Liver (tissue), 9 donors: ENCODE measurements around the gene CSMD2. TPM values are rescaled to one million over a fixed set of nuclear protein-coding genes. Genes with fewer than 3 reads are reported as not detected.

Experiments
- DNase-seq: peaks from one replicate; pipeline ENCODE4 v3.0.0-alpha.2; 2017; ENCODE audit warnings: low spot score
- H3K27ac ChIP-seq, 2 donors: one replicate each; pipeline ENCODE4 v1.7.0; 2013; ENCODE audit warnings: inconsistent platforms in 2 of 2, low read length in 2 of 2, control low read depth in 1 of 2, low read depth in 1 of 2, mild to moderate bottlenecking in 1 of 2
- H3K27me3 ChIP-seq, 4 donors: one replicate each; pipeline versions ENCODE4 v1.6.1 to v1.7.0; 2013; ENCODE audit warnings: low read length in 3 of 4, inconsistent platforms in 1 of 4, mild to moderate bottlenecking in 1 of 4, moderate library complexity in 1 of 4; ENCODE audit not compliant: control insufficient read depth in 4 of 4, insufficient read depth in 4 of 4
- H3K36me3 ChIP-seq, 4 donors: one replicate each; pipeline versions ENCODE4 v1.6.1 to v1.7.0; 2013; ENCODE audit warnings: low read length in 3 of 4, mild to moderate bottlenecking in 3 of 4, low read depth in 1 of 4, moderate library complexity in 1 of 4; ENCODE audit not compliant: control insufficient read depth in 4 of 4, insufficient read depth in 3 of 4
- H3K4me1 ChIP-seq, 4 donors: one replicate each; pipeline versions ENCODE4 v1.6.1 to v1.7.0; 2013; ENCODE audit warnings: low read length in 3 of 4, mild to moderate bottlenecking in 3 of 4, moderate library complexity in 1 of 4; ENCODE audit not compliant: control insufficient read depth in 4 of 4, insufficient read depth in 4 of 4
- H3K4me3 ChIP-seq, 3 donors: one replicate each; pipeline versions ENCODE4 v1.6.1 to v1.7.0; 2013; ENCODE audit warnings: low read length in 3 of 3, control low read depth in 1 of 3, low read depth in 1 of 3, mild to moderate bottlenecking in 1 of 3
- H3K9ac ChIP-seq, 2 donors: one replicate each; pipeline ENCODE4 v1.7.0; 2013; ENCODE audit warnings: low read length in 2 of 2, mild to moderate bottlenecking in 2 of 2, moderate library complexity in 2 of 2, control low read depth in 1 of 2, low read depth in 1 of 2
- H3K9me3 ChIP-seq, 4 donors: one replicate each; pipeline versions ENCODE4 v1.6.1 to v1.7.0; 2013; ENCODE audit warnings: low read length in 3 of 4; ENCODE audit not compliant: control insufficient read depth in 4 of 4
- ATF3 ChIP-seq: IDR thresholded peaks from 2 replicates; pipeline ENCODE4 v1.6.1; 2016; ENCODE audit warnings: antibody characterized with exemption
- CTCF ChIP-seq: fragments of 150-350 bp; IDR thresholded peaks from 2 replicates; pipeline ENCODE4 v1.5.1; 2017; ENCODE audit warnings: improper control_type of control experiment, low read depth, low read length; ENCODE audit not compliant: missing input control
- EGR1 ChIP-seq, 2 donors: IDR thresholded peaks; 2 replicates each; pipeline ENCODE4 v1.6.1; 2016 to 2018; ENCODE audit warnings: antibody characterized with exemption in 2 of 2, low read depth in 2 of 2
- FOXA1 ChIP-seq: IDR thresholded peaks from 2 replicates; pipeline ENCODE4 v1.6.1; 2016; ENCODE audit warnings: antibody characterized with exemption
- FOXA2 ChIP-seq: IDR thresholded peaks from 2 replicates; pipeline ENCODE4 v1.6.1; 2016; ENCODE audit warnings: antibody characterized with exemption
- GABPA ChIP-seq, 2 donors: IDR thresholded peaks in 1 of 2; conservative IDR thresholded peaks in 1 of 2; 2 replicates each; pipeline ENCODE4 v1.6.1; 2016; ENCODE audit warnings: antibody characterized with exemption in 2 of 2, mild to moderate bottlenecking in 1 of 2, moderate library complexity in 1 of 2
- HNF4A ChIP-seq, 2 donors: conservative IDR thresholded peaks; 2 replicates each; pipeline ENCODE4 v1.6.1; 2016; ENCODE audit warnings: antibody characterized with exemption in 2 of 2, mild to moderate bottlenecking in 2 of 2
- HNF4G ChIP-seq: IDR thresholded peaks from 2 replicates; pipeline ENCODE4 v1.6.1; 2016; ENCODE audit warnings: antibody characterized with exemption
- JUND ChIP-seq, 2 donors: IDR thresholded peaks; 2 replicates each; pipeline ENCODE4 v1.6.1; 2016; ENCODE audit warnings: antibody characterized with exemption in 2 of 2
- MAX ChIP-seq: IDR thresholded peaks from 2 replicates; pipeline ENCODE4 v1.6.1; 2016; ENCODE audit warnings: antibody characterized with exemption
- NR2F2 ChIP-seq: IDR thresholded peaks from 2 replicates; pipeline ENCODE4 v1.6.1; 2016; ENCODE audit warnings: antibody characterized with exemption
- RAD21 ChIP-seq, 2 donors: IDR thresholded peaks; 2 replicates each; pipeline ENCODE4 v1.6.1; 2016; ENCODE audit warnings: antibody characterized with exemption in 2 of 2, mild to moderate bottlenecking in 2 of 2
- REST ChIP-seq: IDR thresholded peaks from 2 replicates; pipeline ENCODE4 v1.6.1; 2016; ENCODE audit warnings: antibody characterized with exemption, mild to moderate bottlenecking
- RXRA ChIP-seq, 2 donors: IDR thresholded peaks; 2 replicates each; pipeline ENCODE4 v1.6.1; 2017 to 2018; ENCODE audit warnings: antibody characterized with exemption in 2 of 2, mild to moderate bottlenecking in 1 of 2
- SP1 ChIP-seq: IDR thresholded peaks from 2 replicates; pipeline ENCODE4 v1.6.1; 2018; ENCODE audit warnings: antibody characterized with exemption, mild to moderate bottlenecking
- TAF1 ChIP-seq: conservative IDR thresholded peaks from 2 replicates; pipeline ENCODE4 v1.6.1; 2016; ENCODE audit warnings: antibody characterized with exemption, mild to moderate bottlenecking
- YY1 ChIP-seq: IDR thresholded peaks from 2 replicates; pipeline ENCODE4 v1.6.1; 2016; ENCODE audit warnings: antibody characterized with exemption, mild to moderate bottlenecking
- ZBTB33 ChIP-seq: IDR thresholded peaks from 2 replicates; pipeline ENCODE4 v1.6.1; 2016; ENCODE audit warnings: antibody characterized with exemption
- WGBS: extraction: QIAGEN DNeasy Blood & Tissue Kit; methylation state at CpG from one replicate; pipeline ENCODE4 v1.1.7; 2013; 5-methylcytosine and 5-hydroxymethylcytosine counted together
- polyA plus RNA-seq, 2 donors: library from polyadenylated mRNA; stranded (reverse) in 1 of 2; unstranded in 1 of 2; fragments of 200-250 nt in 1 of 2; fragments of >200 nt in 1 of 2; fragmentation: Nextera tagmentation in 1 of 2; extraction: Ambion mirVana in 1 of 2; gene quantifications; one replicate each; pipeline versions ENCODE4 v1.2.1 to v1.2.3, GENCODE V29; 2013 to 2015
- total RNA-seq, 2 donors: library from RNA; depleted of rRNA; stranded (reverse); fragments of >200 nt; gene quantifications; one replicate each; pipeline ENCODE4 v1.2.3, GENCODE V29; 2014
- donor health status: healthy.
- donor health status: healthy.
- donor health status: healthy.
- donor health status: healthy.
- donor health status: healthy.

Gene CSMD2
- total and polyA plus RNA-seq, 4 donors = 0.08 to 0.09 TPM; not detected in 2

- Histone ChIP-seq H3K4me3 (no peak overlapping the region), H3K9ac (no peak overlapping the region), H3K27me3 (peaks cover 0 to 2% (median 0%) of the 10 kb centered on the region in 4 donors), H3K36me3 (no peaks in the 10 kb centered on the region), H3K9me3 (peaks cover 0 to 2% (median 0%) of the 10 kb centered on the region in 4 donors), H3K27ac (no peak overlapping the region), H3K4me1 (no peaks in the 10 kb centered on the region)
- 81% methylated on average over 11 of the region's 11 CpGs for WGBS
- no peak for DNase-seq
- TF ChIP-seq REST = no peak
- TF ChIP-seq NR2F2 = no peak
- TF ChIP-seq FOXA1 = no peak
- no peak for TF ChIP-seq CTCF
- no peak for TF ChIP-seq FOXA2
- TF ChIP-seq JUND (IDR thresholded peaks at IDR 0.05) = no peak
- TF ChIP-seq YY1 = no peak
- TF ChIP-seq RAD21 (IDR thresholded peaks at IDR 0.05) = no peak
- no peak for TF ChIP-seq HNF4A (conservative IDR thresholded peaks at IDR 0.05)
- TF ChIP-seq MAX = no peak
- TF ChIP-seq RXRA (IDR thresholded peaks at IDR 0.05) = no peak
- TF ChIP-seq EGR1 (IDR thresholded peaks at IDR 0.05; ENCODE audit: low read depth in 2 of 2) = no peak
- no peak for TF ChIP-seq TAF1
- no peak for TF ChIP-seq ZBTB33
- TF ChIP-seq GABPA (IDR thresholded peaks at IDR 0.05 in 1 of 2, conservative IDR thresholded peaks at IDR 0.05 in 1 of 2) = no peak
Measured at GRCh38 chr1:33930346-33931110, 234.5 kb downstream of the CSMD2 start.

GRCh38 chr1:33928251-33928650 lies 236.8 kb downstream of the CSMD2 start:
- Histone ChIP-seq H3K9me3 (peaks cover 0 to 4% (median 1%) of the 10 kb centered on the region in 4 donors), H3K4me3 (no peak overlapping the region), H3K27me3 (no peaks in the 10 kb centered on the region), H3K36me3 (no peaks in the 10 kb centered on the region), H3K9ac (no peak overlapping the region), H3K4me1 (no peaks in the 10 kb centered on the region), H3K27ac (no peak overlapping the region)
- TF ChIP-seq ATF3 (no peak), CTCF (no peak), FOXA2 (no peak), FOXA1 (no peak), YY1 (no peak), MAX (no peak), HNF4A (conservative IDR thresholded peaks at IDR 0.05) (no peak), JUND (IDR thresholded peaks at IDR 0.05) (no peak), HNF4G (no peak), EGR1 (IDR thresholded peaks at IDR 0.05; ENCODE audit: low read depth in 2 of 2) (no peak), ZBTB33 (no peak), NR2F2 (no peak), GABPA (IDR thresholded peaks at IDR 0.05 in 1 of 2, conservative IDR thresholded peaks at IDR 0.05 in 1 of 2) (no peak), RAD21 (IDR thresholded peaks at IDR 0.05) (no peak), SP1 (no peak)
- no peak for DNase-seq
